ENCODE data around the gene TRPC4.

TRPC4 gene

DNA sequence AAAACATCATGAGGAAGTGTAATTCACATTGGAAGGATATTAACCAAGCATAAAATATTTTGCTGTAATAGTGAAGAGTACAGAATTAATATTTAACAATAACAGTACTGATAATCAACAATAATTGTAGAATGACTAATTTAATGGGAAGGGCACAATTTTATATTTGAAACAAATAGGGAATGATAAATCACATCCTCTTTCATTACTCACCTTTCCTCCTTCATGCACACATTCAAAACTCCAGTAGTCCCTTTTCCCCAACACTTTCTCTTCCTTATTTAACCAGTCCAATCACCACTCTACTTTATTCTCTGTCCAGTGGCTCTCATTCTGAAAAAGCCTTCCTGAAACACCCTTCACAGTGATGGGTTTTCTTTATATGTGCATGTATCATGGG is 160.3 kb downstream of the TRPC4 start:
- DNase-seq = no peak

DNA sequence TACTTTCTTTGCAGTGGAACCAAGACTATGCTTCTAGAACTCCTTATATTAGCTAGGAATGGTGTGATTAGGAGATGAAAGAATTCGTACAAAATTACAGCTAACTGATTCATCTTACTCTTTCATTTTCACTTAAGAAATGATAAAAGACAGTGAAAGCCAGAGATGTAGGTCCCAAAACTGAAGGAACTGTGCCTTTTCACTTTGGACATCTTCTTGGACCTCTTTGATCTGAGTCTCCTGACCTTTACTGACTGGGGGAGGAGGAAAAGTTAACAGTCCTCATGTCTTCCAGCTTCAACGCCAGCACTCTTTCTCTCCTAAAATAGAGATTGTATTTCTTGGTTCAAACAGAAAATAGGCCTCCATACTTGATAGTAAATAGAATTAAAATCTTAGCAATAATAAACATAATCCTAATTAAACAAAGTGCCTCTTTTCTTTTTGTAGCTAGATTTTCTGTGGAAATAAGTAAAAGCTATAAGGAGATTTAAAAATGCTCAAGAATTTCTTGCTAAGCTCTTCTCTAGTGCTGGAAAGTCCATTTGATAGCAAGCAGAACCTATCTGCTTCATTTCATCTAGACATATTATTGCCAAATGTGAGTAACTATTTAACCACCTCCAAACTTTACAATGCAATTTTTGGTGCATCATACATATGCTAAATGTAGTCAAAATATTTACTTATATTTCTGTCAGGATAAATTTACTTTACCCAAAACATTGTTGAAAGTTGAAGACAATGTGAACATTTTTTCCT is 161.7 kb downstream of the TRPC4 start:
- DNase-seq = no peak

DNA sequence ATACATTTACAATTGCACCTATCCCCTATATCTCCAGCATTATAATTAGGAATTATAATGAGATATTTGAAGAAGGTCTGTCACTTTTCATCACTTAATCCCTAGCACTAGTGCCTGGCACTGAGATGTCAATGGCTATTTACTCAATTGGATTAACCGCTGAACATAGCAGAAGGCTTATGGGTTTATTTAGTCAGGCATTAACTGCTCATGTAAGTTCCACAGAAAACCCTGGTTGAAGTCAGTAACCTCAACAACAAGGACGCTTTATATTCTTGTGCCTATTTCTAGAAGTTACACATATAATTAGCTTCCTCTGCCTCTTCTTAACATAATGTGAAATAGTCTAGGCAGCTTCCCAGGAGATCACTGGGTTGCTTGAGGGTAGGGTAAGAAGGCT is 163.5 kb downstream of the TRPC4 start:
- DNase-seq = no peak

DNA sequence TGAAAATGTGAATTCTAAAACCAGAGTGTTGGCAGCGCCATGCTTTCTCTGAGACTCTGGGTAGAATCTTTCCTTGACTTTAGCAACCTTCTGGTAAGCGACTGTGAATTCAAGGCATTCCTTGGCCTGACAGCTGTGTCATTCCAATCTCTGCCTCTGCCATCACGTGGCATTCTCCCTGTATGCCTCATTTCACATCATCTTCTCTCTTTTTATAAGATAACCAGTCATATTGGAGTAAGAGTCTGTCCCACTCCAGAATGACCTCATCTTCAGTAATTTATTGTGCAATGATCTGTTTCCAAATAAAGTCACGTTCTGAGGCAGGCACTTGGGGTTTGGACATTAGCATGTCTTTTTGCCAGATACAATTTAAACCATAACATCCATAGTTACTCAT is 167.6 kb downstream of the TRPC4 start:
- no peak for DNase-seq

DNA sequence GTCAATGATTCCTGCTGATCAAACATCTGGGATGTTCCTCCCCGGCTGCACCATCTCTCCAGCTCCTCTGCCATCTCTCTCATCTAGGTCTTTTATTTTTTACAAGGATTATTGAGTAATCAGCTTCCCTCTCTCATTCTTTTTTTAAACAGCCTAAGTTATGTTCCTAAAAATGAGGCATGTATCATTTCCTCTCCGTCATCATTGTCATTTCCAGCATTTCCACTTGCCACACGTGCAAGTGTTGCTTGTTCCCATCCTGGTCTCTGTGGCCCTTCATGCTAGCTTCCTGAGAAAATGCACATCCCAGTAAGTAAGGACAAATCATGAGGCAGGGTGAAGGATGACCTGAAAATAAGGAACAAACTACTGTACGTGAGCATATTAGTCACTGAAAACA is 168.3 kb downstream of the TRPC4 start:
- no peak for DNase-seq

DNA sequence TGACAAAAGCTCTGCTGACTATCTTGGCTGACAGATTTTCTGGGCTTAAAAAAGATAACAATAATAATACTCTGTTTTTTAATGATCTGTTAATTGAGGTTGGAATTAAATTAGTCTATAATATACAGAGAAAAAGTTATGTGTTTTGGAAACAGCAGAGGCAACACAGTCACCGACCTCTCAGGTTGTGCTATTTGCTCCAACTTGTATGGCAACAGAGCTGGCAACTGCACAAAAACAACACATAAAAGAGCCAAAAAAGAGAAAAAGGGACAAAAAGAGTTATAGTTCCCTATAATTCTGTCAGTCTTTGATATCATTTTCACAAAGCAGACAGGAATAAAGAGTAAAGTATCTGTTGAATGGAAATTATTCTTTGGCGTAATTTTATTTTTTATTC is 168.7 kb downstream of the TRPC4 start:
- no peak for DNase-seq

DNA sequence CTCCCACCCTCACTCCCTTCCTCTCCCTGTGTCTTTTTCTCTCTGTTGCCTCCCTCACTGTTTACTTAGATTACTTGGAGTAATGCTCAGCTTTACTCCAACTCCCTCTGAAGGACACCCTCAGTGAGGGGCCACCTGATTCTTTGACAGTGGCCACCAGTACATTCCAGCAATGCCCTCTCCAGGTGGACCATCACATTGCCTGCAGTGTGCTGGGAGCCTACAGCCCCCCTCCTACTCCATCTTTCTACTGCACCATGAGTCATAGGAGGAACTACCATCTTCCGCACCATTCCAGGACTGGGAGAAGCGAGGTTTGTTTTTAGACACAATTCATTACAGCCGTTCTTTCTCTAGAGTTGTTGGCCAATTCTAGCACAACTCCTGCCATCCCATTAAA is 174.4 kb downstream of the TRPC4 start:
- DNase-seq = no peak

DNA sequence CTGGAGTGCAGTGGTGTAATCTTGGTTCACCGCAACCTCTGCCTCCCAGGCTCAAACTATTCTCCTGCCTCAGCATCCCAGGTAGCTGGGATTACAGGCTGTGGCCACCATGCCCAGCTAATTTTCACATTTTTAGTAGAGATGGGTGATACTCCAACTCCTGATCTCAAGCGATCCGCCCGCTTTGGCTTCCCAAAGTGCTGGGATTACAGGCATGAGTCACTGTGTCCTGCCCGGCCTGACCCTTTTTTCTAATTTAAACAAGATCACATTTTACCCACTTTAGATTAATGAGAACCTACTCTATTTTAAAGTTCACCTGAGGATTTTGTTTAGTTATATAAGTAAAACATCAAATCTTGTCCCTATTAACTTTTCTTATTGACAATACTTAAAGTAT is 179.2 kb downstream of the TRPC4 start:
- DNase-seq = no peak

DNA sequence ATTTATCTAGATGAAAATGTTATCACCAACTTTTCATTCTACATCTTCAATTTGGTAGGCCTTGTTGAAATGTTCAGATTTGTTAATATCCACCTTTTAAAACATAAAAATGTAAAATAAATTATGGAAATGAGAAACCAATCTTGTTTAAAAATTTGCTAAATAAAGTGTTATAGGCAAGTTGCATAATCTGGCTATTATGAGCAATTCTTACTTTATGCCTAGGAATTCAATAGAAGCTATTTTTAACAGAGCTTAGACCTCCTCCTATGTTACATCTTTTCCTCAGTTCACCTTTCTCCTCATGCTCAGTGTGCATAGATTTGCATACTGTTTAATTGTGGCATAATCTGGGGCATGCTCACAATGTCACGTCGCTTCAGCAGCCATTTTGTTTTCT is 183.1 kb downstream of the TRPC4 start:
- DNase-seq = no peak

DNA sequence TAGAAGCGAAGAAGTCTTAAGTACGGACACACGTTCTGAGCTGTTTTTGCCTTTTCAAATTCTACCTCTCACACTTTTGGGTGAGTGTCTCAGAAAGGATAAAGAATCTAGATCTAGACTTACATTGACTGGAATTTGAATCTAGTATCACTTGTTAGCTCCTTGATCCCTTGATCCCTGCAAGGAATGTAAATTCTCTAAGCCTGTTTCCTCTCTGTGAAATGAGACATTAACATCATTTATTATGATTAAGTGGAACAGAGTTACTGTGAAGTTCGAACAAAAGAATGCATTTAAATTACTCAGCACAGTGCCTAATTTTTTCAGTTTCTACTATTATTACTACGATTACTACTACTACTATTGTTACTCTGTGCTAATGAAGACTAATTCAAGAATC is 184.4 kb downstream of the TRPC4 start:
- no peak for DNase-seq

DNA sequence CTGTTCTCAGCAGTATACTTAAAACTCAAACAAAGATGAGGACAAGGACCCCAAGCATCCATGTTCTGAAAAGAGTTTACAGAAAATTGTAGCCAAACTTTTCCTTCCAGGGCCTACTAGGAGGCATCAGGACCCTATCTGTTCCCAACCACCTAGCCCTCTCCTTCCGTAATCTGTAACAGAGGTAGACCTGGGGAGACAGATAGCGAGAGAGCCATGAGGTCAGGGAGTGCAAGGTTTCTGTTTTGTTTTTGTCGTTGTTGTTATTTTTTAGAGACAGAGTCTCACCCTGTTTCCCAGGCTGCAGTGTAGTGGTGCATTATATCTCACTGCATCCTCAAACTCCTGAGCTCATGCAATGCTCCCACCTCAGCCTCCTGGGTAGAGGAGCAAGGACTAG is 187.1 kb downstream of the TRPC4 start:
- no peak for DNase-seq

DNA sequence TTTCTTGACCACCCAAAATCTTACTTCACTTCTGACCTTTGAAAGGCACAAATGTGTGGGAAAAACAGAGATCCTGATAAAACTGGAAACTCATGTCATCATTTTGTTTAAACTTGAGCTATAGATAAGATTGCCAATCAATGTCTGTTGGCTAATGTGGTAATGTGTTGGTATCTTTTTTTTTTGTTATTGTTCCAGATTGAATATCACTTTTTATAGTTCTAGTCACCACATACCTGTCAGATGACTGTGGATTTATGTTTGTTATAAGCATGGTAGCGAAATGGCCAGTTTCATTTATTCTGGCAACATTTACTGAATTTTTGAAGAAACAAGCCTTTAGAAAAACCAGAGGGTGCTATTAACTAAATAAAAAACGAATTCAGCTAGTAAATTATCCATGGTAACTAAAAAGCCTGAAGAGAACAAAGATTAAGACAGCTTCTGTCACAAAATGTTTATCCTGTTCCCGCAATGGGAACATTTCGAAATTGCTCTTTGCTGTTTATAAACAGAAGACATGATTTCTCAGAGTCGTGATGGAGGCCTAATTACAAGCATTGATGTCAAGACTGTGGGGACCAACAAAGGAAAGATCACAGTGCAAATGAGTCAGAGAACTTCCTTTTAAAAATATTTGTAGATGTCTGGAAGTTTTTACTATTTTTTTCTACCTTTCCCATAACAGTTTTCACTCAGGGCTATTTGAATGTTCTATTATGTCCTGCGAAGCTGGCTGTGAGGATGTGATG is 188.1 kb downstream of the TRPC4 start:
- DNase-seq = no peak

DNA sequence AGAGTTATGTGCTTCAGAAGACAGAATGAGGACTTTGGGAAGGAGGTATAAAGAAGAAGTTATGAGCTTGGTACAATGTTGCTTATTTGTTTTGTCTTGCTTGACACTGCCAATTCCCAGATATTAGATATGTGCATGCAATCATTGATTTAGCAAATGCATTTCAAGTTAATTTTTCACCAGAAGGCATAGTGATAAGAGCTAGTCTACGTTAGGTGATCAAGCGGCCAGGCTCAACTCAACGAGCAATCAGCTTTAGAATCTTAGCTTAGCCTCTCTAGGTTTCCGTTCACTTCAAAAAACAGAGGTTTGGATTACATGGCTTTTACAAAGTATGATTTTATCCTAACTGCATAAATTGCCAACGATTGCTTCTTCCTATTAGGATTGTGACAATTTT is 189.4 kb downstream of the TRPC4 start:
- no peak for DNase-seq

DNA sequence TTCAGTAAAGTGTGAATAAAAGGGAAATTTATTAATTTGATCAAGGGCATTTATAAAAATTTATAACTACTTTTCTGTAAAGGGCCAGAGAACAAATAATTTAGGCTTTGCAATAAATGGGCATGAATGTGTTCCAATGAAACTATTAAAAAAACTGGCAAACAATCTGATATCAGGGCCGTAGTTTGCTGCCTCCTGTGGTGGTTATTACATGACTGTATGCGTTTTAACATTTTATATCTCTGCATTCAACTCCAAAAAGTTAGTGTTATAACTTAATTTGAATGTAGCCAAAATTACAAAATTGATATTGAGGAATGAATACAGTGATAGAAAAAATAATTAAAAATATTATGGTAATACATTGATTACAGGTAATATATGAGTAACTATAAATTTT is 190.5 kb downstream of the TRPC4 start:
- no peak for DNase-seq

DNA sequence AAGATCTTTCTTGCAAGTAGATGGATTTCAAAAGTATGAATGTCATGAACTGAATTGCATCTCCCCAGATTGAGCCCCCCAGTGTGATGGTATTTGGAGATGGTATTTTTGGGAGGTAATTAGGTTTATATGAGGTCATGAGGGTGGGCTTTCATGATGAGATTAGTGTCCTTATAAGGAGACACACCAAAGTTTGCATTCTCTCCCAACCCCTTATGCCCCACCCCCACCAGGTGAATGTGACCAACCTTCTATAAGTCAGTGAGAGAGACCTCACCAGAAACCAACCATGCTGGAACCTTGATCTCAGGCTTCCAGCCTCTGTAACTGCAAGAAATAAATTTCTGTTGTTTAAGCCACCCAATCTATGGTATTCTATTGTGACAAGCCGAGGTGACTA is 199.7 kb downstream of the TRPC4 start:
- no peak for DNase-seq

DNA sequence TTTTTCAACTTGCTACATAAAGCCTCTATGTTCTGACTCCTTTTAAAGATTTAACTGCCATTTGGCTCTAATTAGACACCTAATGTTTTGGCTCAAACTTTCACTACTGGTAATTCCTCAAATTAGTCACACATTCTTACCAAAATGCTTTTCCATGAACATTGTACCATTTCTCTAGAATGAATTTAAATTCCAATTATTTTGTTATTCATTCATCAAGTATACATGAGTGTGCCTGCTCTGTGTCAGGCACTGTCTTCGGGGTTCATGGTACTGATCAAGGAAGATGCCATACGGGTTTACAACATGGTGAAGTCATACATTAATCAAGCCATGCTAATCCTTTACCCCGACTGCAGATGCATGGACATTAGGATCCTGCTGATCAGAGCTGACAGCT is 201.9 kb downstream of the TRPC4 start:
- no peak for DNase-seq

DNA sequence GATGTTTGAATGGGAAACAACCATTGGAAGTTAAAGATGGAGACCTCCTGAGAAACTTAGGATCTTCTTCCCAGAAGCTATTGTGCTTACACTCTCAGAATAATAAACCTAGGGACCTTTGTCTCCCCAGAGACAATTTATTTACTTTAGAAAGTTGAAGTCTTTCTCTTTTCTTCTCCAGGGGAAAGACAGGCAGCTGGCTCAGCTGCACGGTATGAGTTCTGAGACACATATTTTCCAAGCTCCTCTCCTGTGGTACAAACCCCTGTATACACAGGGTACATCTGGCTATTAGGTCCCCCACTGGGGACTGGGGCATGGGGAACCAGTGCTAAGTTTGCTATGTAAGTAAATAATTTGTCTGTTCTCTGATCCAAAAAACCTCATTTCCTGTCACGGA is 203.5 kb downstream of the TRPC4 start:
- no peak for DNase-seq

DNA sequence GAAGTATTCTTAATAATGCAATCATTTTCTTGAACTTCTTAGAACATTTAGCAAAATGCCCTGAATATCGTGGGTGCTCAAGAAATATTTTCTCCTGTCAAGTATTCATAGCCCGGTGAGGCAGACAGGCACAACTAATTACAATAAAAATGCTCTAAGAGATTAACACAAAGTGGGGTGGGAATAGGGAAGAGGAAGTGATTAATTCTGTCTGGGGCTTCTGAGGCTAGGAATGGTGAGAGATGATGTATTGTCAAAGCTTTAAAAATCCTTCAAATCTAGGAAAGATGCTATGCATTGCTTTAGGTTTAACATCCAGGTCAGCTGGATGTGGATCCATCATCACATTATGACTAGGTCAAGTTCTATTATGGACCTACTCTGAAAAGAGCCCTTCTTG is 204.2 kb downstream of the TRPC4 start:
- no peak for DNase-seq

DNA sequence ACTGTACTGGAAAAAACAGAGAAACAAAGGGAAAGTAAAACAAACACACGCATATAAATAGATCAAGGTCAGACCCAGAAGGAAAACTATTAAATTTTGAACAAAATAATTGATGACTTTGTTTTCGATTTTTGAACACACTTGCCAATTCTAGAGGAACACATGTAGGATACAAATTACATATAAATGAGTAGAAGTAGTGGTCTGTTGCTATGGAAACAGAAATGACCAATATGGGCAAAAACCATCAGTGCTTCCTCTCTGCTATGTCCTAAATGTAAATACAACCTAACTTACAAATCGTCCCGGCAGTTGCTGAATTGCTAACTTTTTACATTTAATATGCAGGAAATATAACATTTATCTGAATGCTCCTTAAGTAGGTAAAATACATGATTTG is 205.8 kb downstream of the TRPC4 start:
- DNase-seq = no peak

DNA sequence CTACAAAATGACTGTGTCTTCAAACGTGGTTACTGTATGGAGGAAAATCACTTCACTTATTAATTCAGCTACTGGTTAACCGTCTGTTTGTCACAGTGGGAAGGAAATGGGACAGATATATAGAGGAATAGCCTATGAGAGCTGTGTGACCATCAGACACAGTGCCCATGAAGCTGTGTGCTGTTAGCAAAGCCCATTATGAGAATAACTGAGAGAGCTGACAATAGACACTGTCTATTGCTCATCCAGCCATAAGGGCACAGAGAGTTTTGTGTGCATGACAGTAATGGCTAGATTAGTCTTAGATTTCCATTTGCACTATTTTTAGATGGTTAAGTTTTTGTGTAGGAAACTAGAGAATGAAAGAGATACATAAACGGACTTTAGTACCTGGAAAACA is 206.9 kb downstream of the TRPC4 start:
- no peak for DNase-seq

DNA sequence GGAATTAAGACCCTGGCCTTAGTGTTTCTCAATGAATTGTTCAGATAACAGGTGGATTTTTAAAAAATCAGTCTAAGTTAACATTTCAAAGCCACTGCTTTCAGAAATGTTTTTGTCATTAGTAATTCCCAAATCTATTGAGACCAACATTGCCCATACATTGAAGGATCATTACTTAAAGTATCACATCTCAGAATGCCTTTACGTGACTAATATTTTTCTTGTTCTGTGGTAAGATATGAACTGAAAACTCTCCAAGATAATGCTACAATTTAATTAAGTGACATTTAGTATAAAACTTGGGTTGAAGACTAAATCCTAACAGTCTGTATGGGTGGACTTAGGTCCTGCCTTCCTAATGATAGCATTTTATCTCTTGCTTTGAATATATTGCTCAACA is 211.6 kb downstream of the TRPC4 start:
- DNase-seq = no peak

DNA sequence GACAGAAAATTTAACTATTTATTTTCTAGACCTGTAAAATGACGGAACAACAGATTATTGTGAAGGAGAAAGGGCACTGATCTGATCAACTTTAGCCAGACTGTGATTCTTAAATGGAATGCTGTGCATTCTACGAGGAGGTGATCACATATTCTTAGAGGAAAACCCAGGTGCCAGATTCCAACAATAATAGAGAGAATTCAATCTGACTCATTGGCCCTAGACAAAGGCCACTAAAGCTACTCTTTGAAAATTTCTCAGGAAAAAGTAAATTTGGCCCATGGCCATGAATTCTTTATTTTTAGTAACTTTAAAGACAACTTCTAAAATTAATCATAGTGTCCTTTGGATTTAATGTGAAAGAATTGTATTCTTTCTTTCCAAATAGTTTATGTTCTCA is 212.4 kb downstream of the TRPC4 start:
- DNase-seq = no peak

DNA sequence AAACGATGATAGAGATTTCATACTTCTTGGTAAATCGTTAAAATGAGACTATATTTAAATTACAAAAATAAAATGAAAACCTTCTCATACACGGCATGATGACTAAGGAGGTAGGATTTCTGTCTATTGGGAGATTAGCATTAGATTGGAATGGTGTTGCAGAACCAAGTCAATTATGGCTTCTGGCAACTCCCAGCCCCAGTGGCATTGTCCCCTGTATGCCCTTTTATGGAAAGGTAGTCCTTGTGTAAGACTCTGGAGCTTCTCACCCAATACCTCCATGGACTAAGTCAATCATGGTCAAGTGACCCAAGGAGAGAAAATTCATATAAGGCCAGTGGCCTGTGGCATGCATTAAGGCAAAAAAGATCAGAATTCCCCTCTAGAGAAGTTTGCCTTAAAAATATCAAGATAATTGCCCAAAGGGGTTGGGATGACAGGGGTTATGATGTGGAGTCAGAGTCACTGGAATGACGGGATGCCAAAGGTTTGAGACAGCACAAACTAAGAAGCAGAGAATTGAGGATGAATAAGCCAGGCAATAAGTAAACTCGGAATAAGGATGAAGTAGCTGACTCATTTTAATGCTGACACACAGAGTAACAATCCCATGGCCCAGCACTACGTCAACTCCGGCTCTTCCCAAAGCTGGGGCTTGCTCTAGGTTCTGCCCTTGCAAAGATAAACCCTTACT is 213.2 kb downstream of the TRPC4 start:
- DNase-seq = no peak

DNA sequence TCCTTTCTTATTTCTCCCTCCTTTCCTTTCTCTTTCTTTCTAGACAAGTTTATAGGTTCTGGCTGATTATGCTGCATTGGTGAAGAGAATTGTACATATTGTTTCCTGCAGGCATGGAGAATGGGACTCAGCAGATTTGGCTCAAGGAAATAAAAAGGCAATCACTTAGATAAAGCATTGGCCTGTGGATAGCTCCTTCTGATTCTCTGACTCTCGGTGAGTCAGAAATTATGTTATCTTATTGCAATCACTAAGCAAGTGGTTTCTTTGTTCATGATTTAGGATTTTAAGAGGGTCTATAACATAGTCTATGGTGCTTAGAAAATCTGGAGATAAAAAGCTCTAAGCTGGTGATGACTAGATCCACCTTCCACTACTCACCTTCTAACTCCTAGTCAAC is 217.0 kb downstream of the TRPC4 start:
- no peak for DNase-seq
